ENCODE results near the gene ADO.

Gene ADO

DNA sequence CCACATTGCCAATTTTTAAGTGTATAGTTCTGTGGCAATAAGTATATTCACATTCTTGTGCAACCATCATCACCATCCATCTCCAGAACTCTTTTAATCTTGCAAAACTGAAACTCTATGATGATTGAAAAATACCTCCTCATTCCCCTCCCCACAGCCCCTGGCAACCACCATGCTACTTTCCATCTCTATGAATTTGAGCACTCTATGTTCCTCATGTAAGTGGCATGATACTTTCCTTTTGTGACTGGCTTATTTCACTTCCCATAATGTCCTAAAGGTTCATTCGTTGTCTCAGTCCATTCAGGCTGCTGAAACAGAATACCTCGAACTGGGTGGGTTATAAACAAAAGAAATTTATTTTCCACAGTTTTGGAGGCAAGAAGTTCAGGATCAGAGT lies 35.1 kb downstream of the ADO start:
- no peak for ATAC-seq (replicated peaks; ENCODE audit: extremely low read depth, poor library complexity, severe bottlenecking)
- no peaks in the 10 kb centered on the region for H3K4me1 Mint-ChIP-seq

GRCh38 chr10:62842983-62843382 lies 38.5 kb downstream of the ADO start:
- H3K4me3 Mint-ChIP-seq = no peak overlapping the region
- H3K27me3 Mint-ChIP-seq = no peaks in the 10 kb centered on the region
- H3K4me1 Mint-ChIP-seq = no peaks in the 10 kb centered on the region
- ATAC-seq (replicated peaks; ENCODE audit: extremely low read depth, poor library complexity, severe bottlenecking) (no peak), DNase-seq (ENCODE audit: low spot score in 2 of 2) (no peak)
- H3K36me3 Mint-ChIP-seq (ENCODE audit: insufficient read depth) = no peaks in the 10 kb centered on the region
- H3K9me3 Mint-ChIP-seq = no peaks in the 10 kb centered on the region
- H3K27ac Mint-ChIP-seq (ENCODE audit: low read depth) = no peak overlapping the region

More for the DNA sequence above, 35.1 kb downstream of the ADO start:
- DNase-seq (ENCODE audit: low spot score in 2 of 2) = no peak
- no peaks in the 10 kb centered on the region for H3K36me3 Mint-ChIP-seq (ENCODE audit: insufficient read depth)
- no peaks in the 10 kb centered on the region for H3K9me3 Mint-ChIP-seq
- H3K27me3 Mint-ChIP-seq = no peaks in the 10 kb centered on the region
- no peak overlapping the region for H3K27ac Mint-ChIP-seq (ENCODE audit: low read depth)
- H3K4me3 Mint-ChIP-seq = no peak overlapping the region

DNA sequence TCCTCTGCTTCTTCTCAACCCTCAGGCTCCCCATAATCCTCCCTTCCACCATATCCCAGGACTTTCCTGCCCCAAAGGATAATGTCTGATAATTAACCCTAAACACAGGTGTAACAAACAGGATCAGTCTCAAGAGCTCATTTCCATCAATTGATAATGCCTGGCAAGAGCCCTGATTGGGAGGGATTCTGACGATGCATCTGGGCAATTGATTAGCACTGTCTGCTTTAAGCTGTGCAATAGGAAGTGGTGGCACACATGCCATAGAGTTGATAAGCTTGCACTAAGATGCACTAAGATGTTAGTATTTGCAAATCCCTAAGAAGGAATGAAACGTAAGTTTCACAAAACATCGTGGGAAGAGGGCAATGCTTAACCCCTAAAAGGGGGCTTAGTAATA lies 39.1 kb downstream of the ADO start:
- Mint-ChIP-seq H3K36me3 (ENCODE audit: insufficient read depth) (no peaks in the 10 kb centered on the region), H3K27me3 (no peaks in the 10 kb centered on the region), H3K4me1 (no peaks in the 10 kb centered on the region), H3K4me3 (no peak overlapping the region), H3K27ac (ENCODE audit: low read depth) (no peak overlapping the region), H3K9me3 (no peaks in the 10 kb centered on the region)
- DNase-seq (ENCODE audit: low spot score in 2 of 2) (no peak), ATAC-seq (replicated peaks; ENCODE audit: extremely low read depth, poor library complexity, severe bottlenecking) (no peak)

- Mint-ChIP-seq H3K36me3 (ENCODE audit: insufficient read depth) (no peaks in the 10 kb centered on the region), H3K27ac (ENCODE audit: low read depth) (no peak overlapping the region), H3K27me3 (no peaks in the 10 kb centered on the region), H3K9me3 (no peaks in the 10 kb centered on the region), H3K4me1 (no peaks in the 10 kb centered on the region), H3K4me3 (no peak overlapping the region)
- ATAC-seq (replicated peaks; ENCODE audit: extremely low read depth, poor library complexity, severe bottlenecking) = no peak
- no peak for DNase-seq (ENCODE audit: low spot score in 2 of 2)
These were observed 39.9 kb downstream of the ADO start for GRCh38 chr10:62844280-62845011.

DNA sequence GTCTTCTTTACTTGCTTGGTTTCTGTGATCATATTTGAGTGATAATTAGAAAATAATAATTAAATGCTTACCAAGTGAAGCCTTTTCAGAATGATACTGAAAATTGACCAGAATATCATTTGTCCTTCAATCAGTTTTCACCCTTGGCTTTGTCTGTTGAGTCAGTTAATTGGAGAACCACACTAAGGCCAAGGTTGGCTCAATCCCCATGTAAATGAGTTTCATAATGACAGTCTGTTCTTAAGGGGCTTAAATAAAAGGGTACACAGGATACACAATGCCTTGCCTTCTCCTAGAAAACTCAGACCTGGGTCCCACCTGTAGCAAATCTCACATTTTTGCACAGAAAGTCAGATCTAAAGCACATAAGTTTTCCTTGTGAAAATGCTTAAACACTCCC lies 42.9 kb downstream of the ADO start:
- Mint-ChIP-seq H3K36me3 (ENCODE audit: insufficient read depth) (no peaks in the 10 kb centered on the region), H3K4me3 (no peak overlapping the region), H3K27ac (ENCODE audit: low read depth) (no peak overlapping the region), H3K27me3 (no peaks in the 10 kb centered on the region), H3K9me3 (no peaks in the 10 kb centered on the region), H3K4me1 (peaks cover 13% of the 10 kb centered on the region)
- ATAC-seq (replicated peaks; ENCODE audit: extremely low read depth, poor library complexity, severe bottlenecking) (no peak), DNase-seq (ENCODE audit: low spot score in 2 of 2) (no peak)

- Mint-ChIP-seq H3K9me3 (no peaks in the 10 kb centered on the region), H3K4me1 (peaks cover 42% of the 10 kb centered on the region), H3K36me3 (ENCODE audit: insufficient read depth) (peaks cover 2% of the 10 kb centered on the region), H3K27me3 (no peaks in the 10 kb centered on the region), H3K4me3 (no peak overlapping the region), H3K27ac (ENCODE audit: low read depth) (no peak overlapping the region)
- DNase-seq (ENCODE audit: low spot score in 2 of 2) (no peak), ATAC-seq (replicated peaks; ENCODE audit: extremely low read depth, poor library complexity, severe bottlenecking) (no peak)
These were observed 46.1 kb downstream of the ADO start for GRCh38 chr10:62850646-62851045.

DNA sequence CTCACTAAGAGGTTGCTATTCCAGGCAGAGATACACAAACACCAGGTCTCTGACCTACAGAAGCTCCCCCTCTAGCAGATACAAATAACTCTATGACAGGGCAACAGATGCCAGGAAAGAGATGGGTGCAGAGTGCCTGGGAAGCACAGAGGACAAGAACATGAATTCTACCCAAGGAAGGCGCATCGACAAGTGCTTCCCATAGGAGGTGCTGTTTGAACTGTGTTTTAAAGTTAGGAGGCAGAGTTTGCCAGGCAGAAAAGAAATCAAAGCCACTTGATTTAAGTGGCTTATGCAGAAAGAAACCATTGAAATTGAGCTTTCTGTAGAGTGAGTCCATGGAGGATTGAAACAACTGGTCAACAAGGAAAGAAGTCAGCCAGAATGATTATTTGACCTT lies 46.9 kb downstream of the ADO start:
- no peak for ATAC-seq (replicated peaks; ENCODE audit: extremely low read depth, poor library complexity, severe bottlenecking)
- Mint-ChIP-seq H3K4me1 (peaks cover 50% of the 10 kb centered on the region), H3K36me3 (ENCODE audit: insufficient read depth) (peaks cover 2% of the 10 kb centered on the region), H3K27ac (ENCODE audit: low read depth) (no peak overlapping the region), H3K4me3 (no peak overlapping the region), H3K9me3 (no peaks in the 10 kb centered on the region), H3K27me3 (no peaks in the 10 kb centered on the region)
- DNase-seq (ENCODE audit: low spot score in 2 of 2) = no peak

DNA sequence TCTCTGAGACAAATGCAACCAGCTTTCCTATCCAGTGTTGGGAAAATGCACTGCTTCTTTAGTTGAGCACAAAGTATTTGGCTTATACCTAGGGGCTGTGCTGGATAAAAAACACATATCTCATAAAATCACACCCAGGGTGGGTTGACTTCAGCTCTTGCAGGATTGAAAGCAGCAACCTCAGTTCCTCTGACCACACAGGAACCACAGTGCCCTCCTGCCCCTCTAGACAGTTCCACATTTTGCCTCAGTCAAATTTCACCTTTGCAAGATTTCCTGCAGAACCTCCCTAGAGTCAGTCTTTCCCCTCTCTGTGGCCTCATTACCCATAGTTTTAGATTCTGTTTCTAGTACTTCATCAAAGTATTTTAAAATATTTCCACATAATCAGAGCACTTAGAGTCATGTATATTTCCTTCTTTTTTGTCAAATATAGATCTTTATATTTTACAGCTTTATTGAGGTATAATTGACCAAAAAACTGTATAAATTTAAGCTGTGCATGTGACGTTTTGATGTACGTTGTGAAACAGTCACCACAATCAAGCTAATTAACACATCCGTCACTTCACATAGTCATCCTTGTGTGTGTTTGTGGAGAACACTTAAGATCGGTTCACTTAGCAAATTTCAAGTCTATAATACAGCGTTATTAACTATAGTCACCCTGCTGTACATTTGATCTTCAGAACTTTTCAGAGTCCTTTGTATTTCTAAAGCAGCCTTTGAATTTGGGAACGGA lies 48.6 kb downstream of the ADO start:
- Mint-ChIP-seq H3K4me1 (peaks cover 62% of the 10 kb centered on the region), H3K36me3 (ENCODE audit: insufficient read depth) (peaks cover 2% of the 10 kb centered on the region), H3K4me3 (peak overlapping the region; percentile 63), H3K27me3 (no peaks in the 10 kb centered on the region), H3K27ac (ENCODE audit: low read depth) (peak overlapping the region; percentile 68), H3K9me3 (no peaks in the 10 kb centered on the region)
- DNase-seq (ENCODE audit: low spot score in 2 of 2) (no peak), ATAC-seq (replicated peaks; ENCODE audit: extremely low read depth, poor library complexity, severe bottlenecking) (peak; percentile 57)

DNA sequence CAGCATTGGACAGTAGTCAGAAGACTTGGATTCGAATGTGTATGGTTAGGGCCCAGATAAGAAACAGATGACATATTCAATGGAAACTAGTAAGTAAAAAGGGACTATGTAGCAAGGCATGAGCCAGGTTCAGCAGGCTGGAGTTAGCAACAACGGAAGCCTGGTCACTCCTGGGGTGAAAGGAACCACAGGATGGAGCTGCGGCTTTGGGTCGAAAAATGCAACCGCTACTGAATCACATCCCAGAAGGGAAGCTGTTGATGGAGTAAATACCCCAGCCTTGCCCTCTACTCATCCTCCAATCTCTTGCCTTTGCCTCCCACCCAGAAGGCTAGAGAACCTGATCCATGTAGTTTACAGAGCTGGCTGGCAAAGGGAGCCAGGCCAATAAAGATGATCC lies 49.2 kb downstream of the ADO start:
- peak overlapping the region; percentile 63 for H3K4me3 Mint-ChIP-seq
- H3K27me3 Mint-ChIP-seq = no peaks in the 10 kb centered on the region
- DNase-seq (ENCODE audit: low spot score in 2 of 2) (no peak), ATAC-seq (replicated peaks; ENCODE audit: extremely low read depth, poor library complexity, severe bottlenecking) (peak; percentile 13)
- H3K27ac Mint-ChIP-seq (ENCODE audit: low read depth) = peak overlapping the region; percentile 68
- peaks cover 2% of the 10 kb centered on the region for H3K36me3 Mint-ChIP-seq (ENCODE audit: insufficient read depth)
- peaks cover 62% of the 10 kb centered on the region for H3K4me1 Mint-ChIP-seq
- no peaks in the 10 kb centered on the region for H3K9me3 Mint-ChIP-seq

DNA sequence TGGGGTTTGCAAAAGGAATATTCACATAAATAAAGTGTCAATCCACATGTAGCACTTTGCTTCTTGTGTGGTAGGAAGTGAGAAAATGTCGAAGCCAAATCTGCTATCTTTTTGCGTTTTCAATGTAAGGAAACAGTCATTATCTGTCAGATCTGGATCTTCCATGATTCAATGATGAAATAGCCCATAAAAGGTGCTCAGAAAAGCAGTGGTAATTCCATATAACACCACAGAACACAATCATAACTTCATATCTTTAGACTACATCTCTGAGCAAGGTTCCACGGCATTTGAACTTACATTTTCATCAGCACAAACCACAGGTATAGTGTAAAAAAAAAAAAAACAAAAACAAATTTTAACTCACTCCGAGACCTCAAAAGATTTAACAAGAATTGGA lies 51.5 kb downstream of the ADO start:
- ATAC-seq (replicated peaks; ENCODE audit: extremely low read depth, poor library complexity, severe bottlenecking) (peak; percentile 55), DNase-seq (ENCODE audit: low spot score in 2 of 2) (no peak)
- Mint-ChIP-seq H3K36me3 (ENCODE audit: insufficient read depth) (peaks cover 2% of the 10 kb centered on the region), H3K27me3 (no peaks in the 10 kb centered on the region), H3K9me3 (no peaks in the 10 kb centered on the region), H3K4me3 (no peak overlapping the region), H3K4me1 (peaks cover 62% of the 10 kb centered on the region), H3K27ac (ENCODE audit: low read depth) (peak overlapping the region; percentile 9)

Measured in central memory CD8-positive, alpha-beta T cell (primary cell).